Astrocyte (in vitro differentiated cells and primary cell): Measurements from ENCODE around the gene REG4.

ENCODE experiments used
- CTCF ChIP-seq: IDR thresholded peaks from 2 replicates; pipeline ENCODE4 v1.5.1; 2011; ENCODE audit warnings: low read depth, mild to moderate bottlenecking, inconsistent platforms, low read length, moderate library complexity; ENCODE audit not compliant: insufficient read depth
- EZH2 ChIP-seq: IDR thresholded peaks from 2 replicates; pipeline ENCODE4 v1.6.1; 2012; ENCODE audit warnings: mild to moderate bottlenecking, low read length, inconsistent platforms; ENCODE audit not compliant: insufficient read depth

- TF ChIP-seq CTCF = no peak
- no peak for TF ChIP-seq EZH2
These were observed 39.5 kb downstream of the REG4 start for GRCh38 chr1:119771770-119772169.
